ENCODE results near the gene STXBP5L. TPM values are rescaled to one million over a fixed set of nuclear protein-coding genes. Genes with fewer than 3 reads are reported as not detected.
A peak's percentile ranks its signal among the peaks of the same experiment; 100 is the strongest.

STXBP5L gene
- total and polyA plus RNA-seq, 5 donors = 0.09 to 0.25 (median 0.14) TPM; not detected in 2

DNA sequence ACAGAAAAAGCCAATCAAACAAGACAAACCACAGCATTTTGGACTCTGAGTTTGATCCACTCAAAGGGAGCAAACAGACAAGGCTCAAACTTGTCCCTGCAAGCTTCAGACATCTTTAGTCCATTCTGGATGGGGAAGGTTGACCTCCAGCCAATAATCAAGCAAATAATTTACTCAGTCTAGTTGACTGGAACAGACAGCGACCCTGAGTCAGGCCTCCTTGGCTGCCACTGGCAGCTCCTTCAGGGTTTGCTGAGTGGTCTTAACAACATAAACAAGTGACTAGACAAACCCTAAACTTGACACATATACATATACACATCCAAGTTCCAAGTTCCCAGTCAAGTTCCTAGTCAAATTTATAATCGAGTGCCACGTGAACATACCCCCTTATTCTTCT, 323.9 kb downstream of the STXBP5L start:
- 72% methylated on average over 3 of the region's 3 CpGs for WGBS
- no peak for ATAC-seq

GRCh38 chr3:121232309-121233225, 324.6 kb downstream of the STXBP5L start:
- no peaks in the 10 kb centered on the region for H3K4me1 ChIP-seq (ENCODE audit: control insufficient read depth, insufficient read depth, low read length)
- H3K27me3 ChIP-seq (ENCODE audit: control insufficient read depth, insufficient read depth) = no peaks in the 10 kb centered on the region
- no peak overlapping the region for H3K4me3 ChIP-seq (ENCODE audit: low read length)
- DNase-seq (peak in 1 of 3 donors; percentile 1), ATAC-seq (no peak)
- H3K27ac ChIP-seq (ENCODE audit: low read length) = no peak overlapping the region
- H3K9me3 ChIP-seq (ENCODE audit: control insufficient read depth, low read length) = no peaks in the 10 kb centered on the region
- WGBS = 86% methylated on average over 5 of the region's 5 CpGs
- intact Hi-C loops (cut with DNase I) = no loop called here

More for the DNA sequence above, 323.9 kb downstream of the STXBP5L start:
- peak in 1 of 3 donors; percentile 1 for DNase-seq
- no peaks in the 10 kb centered on the region for H3K9me3 ChIP-seq (ENCODE audit: control insufficient read depth, low read length)
- no peak overlapping the region for H3K27ac ChIP-seq (ENCODE audit: low read length)
- no peaks in the 10 kb centered on the region for H3K4me1 ChIP-seq (ENCODE audit: control insufficient read depth, insufficient read depth, low read length)
- intact Hi-C loops (cut with DNase I) = no loop called here
- H3K27me3 ChIP-seq (ENCODE audit: control insufficient read depth, insufficient read depth) = no peaks in the 10 kb centered on the region
- H3K4me3 ChIP-seq (ENCODE audit: low read length) = no peak overlapping the region

- H3K27ac ChIP-seq (ENCODE audit: low read length) = no peak overlapping the region
Measured at GRCh38 chr3:121243208-121243607, 335.2 kb downstream of the STXBP5L start.

GRCh38 chr3:121252676-121253075, 344.7 kb downstream of the STXBP5L start:
- DNase-seq (no peak), ATAC-seq (no peak)
- Histone ChIP-seq H3K9me3 (ENCODE audit: control insufficient read depth, low read length) (no peaks in the 10 kb centered on the region), H3K4me3 (ENCODE audit: low read length) (no peak overlapping the region), H3K4me1 (ENCODE audit: control insufficient read depth, insufficient read depth, low read length) (no peaks in the 10 kb centered on the region), H3K27me3 (ENCODE audit: control insufficient read depth, insufficient read depth) (no peaks in the 10 kb centered on the region), H3K27ac (ENCODE audit: low read length) (no peak overlapping the region)
- intact Hi-C loops (cut with DNase I) = no loop called here
- 55% methylated on average over 2 of the region's 2 CpGs for WGBS

More at GRCh38 chr3:121243208-121243607, 335.2 kb downstream of the STXBP5L start:
- no peaks in the 10 kb centered on the region for H3K27me3 ChIP-seq (ENCODE audit: control insufficient read depth, insufficient read depth)
- intact Hi-C loops (cut with DNase I) = no loop called here
- no peak overlapping the region for H3K4me3 ChIP-seq (ENCODE audit: low read length)
- no peak for DNase-seq
- H3K4me1 ChIP-seq (ENCODE audit: control insufficient read depth, insufficient read depth, low read length) = no peaks in the 10 kb centered on the region
- no peak for ATAC-seq
- no peaks in the 10 kb centered on the region for H3K9me3 ChIP-seq (ENCODE audit: control insufficient read depth, low read length)
- WGBS = 71% methylated on average over 1 of the region's 1 CpG

DNA sequence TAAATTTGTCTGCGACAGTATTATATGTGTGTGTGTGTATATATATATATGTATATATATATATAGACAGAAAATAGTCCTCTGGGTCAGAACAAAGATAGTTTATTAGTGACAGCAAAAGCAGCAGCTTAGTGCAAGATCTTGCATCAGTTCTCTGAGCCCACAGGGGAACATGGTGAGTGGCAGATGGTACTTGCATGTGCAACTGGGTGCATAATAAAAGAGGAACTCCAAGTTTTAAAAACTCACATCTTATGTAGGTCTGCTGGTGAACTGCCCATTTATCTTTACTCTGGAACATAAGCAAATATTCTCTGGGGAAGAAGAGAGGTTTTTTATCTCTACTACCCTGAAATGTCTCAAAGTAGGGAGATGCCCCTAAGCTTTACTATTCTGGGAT, 361.4 kb downstream of the STXBP5L start:
- no peak overlapping the region for H3K4me3 ChIP-seq (ENCODE audit: low read length)
- no peak for ATAC-seq
- H3K27me3 ChIP-seq (ENCODE audit: control insufficient read depth, insufficient read depth) = no peaks in the 10 kb centered on the region

GRCh38 chr3:121274411-121274810, 366.4 kb downstream of the STXBP5L start:
- intact Hi-C loops (cut with DNase I) = no loop called here
- Histone ChIP-seq H3K9me3 (ENCODE audit: control insufficient read depth, low read length) (no peaks in the 10 kb centered on the region), H3K27me3 (ENCODE audit: control insufficient read depth, insufficient read depth) (no peaks in the 10 kb centered on the region), H3K4me3 (ENCODE audit: low read length) (no peak overlapping the region), H3K4me1 (ENCODE audit: control insufficient read depth, insufficient read depth, low read length) (no peaks in the 10 kb centered on the region), H3K27ac (ENCODE audit: low read length) (no peak overlapping the region)
- no peak for ATAC-seq
- DNase-seq = no peak

More for the DNA sequence above, 361.4 kb downstream of the STXBP5L start:
- intact Hi-C loops (cut with DNase I) = no loop called here
- no peak for DNase-seq
- no peaks in the 10 kb centered on the region for H3K9me3 ChIP-seq (ENCODE audit: control insufficient read depth, low read length)
- no peaks in the 10 kb centered on the region for H3K4me1 ChIP-seq (ENCODE audit: control insufficient read depth, insufficient read depth, low read length)
- WGBS = 95% methylated on average over 1 of the region's 1 CpG
- H3K27ac ChIP-seq (ENCODE audit: low read length) = no peak overlapping the region

- no peak for ATAC-seq
- H3K9me3 ChIP-seq (ENCODE audit: control insufficient read depth, low read length) = no peaks in the 10 kb centered on the region
- no peaks in the 10 kb centered on the region for H3K4me1 ChIP-seq (ENCODE audit: control insufficient read depth, insufficient read depth, low read length)
- intact Hi-C loops (cut with DNase I) = no loop called here
- no peak overlapping the region for H3K27ac ChIP-seq (ENCODE audit: low read length)
- no peak overlapping the region for H3K4me3 ChIP-seq (ENCODE audit: low read length)
- DNase-seq = no peak
- 69% methylated on average over 3 of the region's 3 CpGs for WGBS
- no peaks in the 10 kb centered on the region for H3K27me3 ChIP-seq (ENCODE audit: control insufficient read depth, insufficient read depth)
Measured at GRCh38 chr3:121295452-121295851, 387.4 kb downstream of the STXBP5L start.

DNA sequence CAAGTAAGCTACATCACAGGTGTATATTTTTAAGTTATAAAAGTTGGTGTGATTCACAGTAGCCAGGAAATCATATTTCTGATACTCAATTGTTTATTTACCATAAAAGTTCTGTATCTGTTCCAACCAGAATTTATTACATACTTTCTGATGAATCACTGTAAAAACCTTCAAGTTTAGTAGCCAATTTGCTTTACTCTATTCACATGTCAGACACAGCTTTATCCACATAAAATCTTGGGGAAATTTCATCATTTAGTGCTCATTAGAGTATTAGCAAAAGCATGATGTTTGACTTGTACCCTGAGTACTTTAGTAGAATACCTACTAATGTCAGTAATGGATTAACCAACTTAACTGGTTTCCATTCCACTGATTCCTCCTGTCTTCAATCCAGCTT, 388.0 kb downstream of the STXBP5L start:
- no peak overlapping the region for H3K4me3 ChIP-seq (ENCODE audit: low read length)
- no peak for ATAC-seq
- DNase-seq = no peak

GRCh38 chr3:121324320-121324719, 416.3 kb downstream of the STXBP5L start:
- intact Hi-C loops (cut with DNase I) = no loop called here
- no peaks in the 10 kb centered on the region for H3K4me1 ChIP-seq (ENCODE audit: control insufficient read depth, insufficient read depth, low read length)
- no peak overlapping the region for H3K4me3 ChIP-seq (ENCODE audit: low read length)
- H3K27me3 ChIP-seq (ENCODE audit: control insufficient read depth, insufficient read depth) = no peaks in the 10 kb centered on the region
- H3K27ac ChIP-seq (ENCODE audit: low read length) = no peak overlapping the region
- no peak for DNase-seq
- H3K9me3 ChIP-seq (ENCODE audit: control insufficient read depth, low read length) = no peaks in the 10 kb centered on the region
- no peak for ATAC-seq

More for the DNA sequence above, 388.0 kb downstream of the STXBP5L start:
- no peak overlapping the region for H3K27ac ChIP-seq (ENCODE audit: low read length)
- intact Hi-C loops (cut with DNase I) = no loop called here
- no peaks in the 10 kb centered on the region for H3K9me3 ChIP-seq (ENCODE audit: control insufficient read depth, low read length)
- H3K27me3 ChIP-seq (ENCODE audit: control insufficient read depth, insufficient read depth) = no peaks in the 10 kb centered on the region
- H3K4me1 ChIP-seq (ENCODE audit: control insufficient read depth, insufficient read depth, low read length) = no peaks in the 10 kb centered on the region

- Histone ChIP-seq H3K27ac (ENCODE audit: low read length) (no peak overlapping the region), H3K4me3 (ENCODE audit: low read length) (no peak overlapping the region), H3K27me3 (ENCODE audit: control insufficient read depth, insufficient read depth) (no peaks in the 10 kb centered on the region), H3K9me3 (ENCODE audit: control insufficient read depth, low read length) (no peaks in the 10 kb centered on the region), H3K4me1 (ENCODE audit: control insufficient read depth, insufficient read depth, low read length) (no peaks in the 10 kb centered on the region)
- 85% methylated on average over 1 of the region's 1 CpG for WGBS
- intact Hi-C loops (cut with DNase I) = no loop called here
- ATAC-seq (no peak), DNase-seq (no peak)
Measured at GRCh38 chr3:121330118-121330517, 422.1 kb downstream of the STXBP5L start.

GRCh38 chr3:121330634-121331033, 422.6 kb downstream of the STXBP5L start:
- intact Hi-C loops (cut with DNase I) = no loop called here
- H3K4me3 ChIP-seq (ENCODE audit: low read length) = no peak overlapping the region
- no peaks in the 10 kb centered on the region for H3K9me3 ChIP-seq (ENCODE audit: control insufficient read depth, low read length)
- DNase-seq (peak in 1 of 3 donors; percentile 20), ATAC-seq (peak in 1 of 2 donors; percentile 41)
- no peak overlapping the region for H3K27ac ChIP-seq (ENCODE audit: low read length)
- no peaks in the 10 kb centered on the region for H3K4me1 ChIP-seq (ENCODE audit: control insufficient read depth, insufficient read depth, low read length)
- 46% methylated on average over 4 of the region's 4 CpGs for WGBS
- H3K27me3 ChIP-seq (ENCODE audit: control insufficient read depth, insufficient read depth) = no peaks in the 10 kb centered on the region
